ENCODE data around the gene ERCC3.

ERCC3 gene

DNA sequence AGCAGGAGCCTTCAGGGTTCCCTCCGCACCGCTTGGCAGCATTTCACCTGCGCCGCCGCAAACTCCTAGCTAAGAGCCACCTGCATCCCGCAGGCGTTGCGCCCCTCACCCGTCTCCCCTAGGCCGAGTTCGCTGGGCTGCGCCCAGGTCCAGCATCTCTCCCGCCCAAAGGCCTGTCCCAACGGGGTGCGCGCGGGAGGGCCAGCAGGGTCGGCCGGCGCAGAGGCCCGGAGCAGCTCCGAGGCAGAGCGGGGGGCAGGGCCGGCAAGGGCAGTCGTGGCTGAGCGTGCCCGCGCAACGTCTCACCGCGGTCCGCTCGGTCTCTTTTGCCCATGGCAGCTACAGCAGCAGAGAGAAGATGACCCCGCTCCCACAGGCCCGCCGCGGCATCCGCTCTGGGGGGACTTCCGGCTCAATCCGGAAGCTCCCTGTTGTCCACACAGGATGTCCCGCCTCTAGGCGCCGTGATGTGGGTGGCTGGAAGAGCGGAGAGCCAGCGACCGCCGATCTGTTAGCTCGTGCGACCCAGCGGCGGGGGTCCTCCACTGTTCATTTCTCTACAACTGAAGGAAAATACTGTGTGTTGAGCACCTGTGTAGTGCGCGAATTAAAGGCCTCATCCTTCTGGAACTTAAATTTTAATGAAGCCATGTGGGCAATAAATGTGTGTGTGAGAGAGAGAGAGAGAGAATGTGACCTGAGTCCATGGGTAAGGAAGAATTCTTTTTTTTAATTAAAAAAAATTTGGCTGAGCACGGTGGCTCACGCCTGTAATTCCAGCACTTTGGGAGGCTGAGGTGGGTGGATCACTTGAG, at the start of gene ERCC3:
ERCC3 (minus strand) TSS at position 397 of the 815 bp plus-strand sequence; CDS start at position 334, 63 bp downstream.
- Mint-ChIP-seq H3K4me1 (ENCODE audit: low read depth) (peaks cover 28% of the 10 kb centered on the region), H3K36me3 (ENCODE audit: low read depth) (peaks cover 53% of the 10 kb centered on the region), H3K27me3 (no peaks in the 10 kb centered on the region), H3K9me3 (no peaks in the 10 kb centered on the region), H3K4me3 (peak within 1 kb of the TSS; percentile 79), H3K27ac (peak within 1 kb of the TSS; percentile 96)
- intact Hi-C loops (cut with micrococcal nuclease) = no loop called here

DNA sequence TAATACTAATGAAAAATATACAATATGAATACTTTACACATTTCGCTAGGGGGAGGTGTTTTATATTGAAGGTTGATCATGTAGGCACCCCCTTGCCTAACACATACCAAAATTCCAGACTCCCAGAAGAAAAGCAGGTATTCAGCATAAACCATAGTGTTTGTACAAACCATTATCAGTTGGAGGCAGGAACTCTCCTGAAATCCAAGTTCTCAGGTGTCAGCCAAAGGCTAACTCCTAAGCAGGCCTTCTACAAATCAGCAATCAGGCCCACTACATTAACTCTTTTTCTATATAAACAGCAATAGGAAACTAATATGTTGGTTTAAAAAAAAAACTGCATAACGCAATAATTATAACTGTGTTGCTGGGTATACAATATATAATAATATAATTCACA, 49.3 kb upstream of the ERCC3 start:
- no peak overlapping the region for H3K27ac Mint-ChIP-seq
- peaks cover 40% of the 10 kb centered on the region for H3K4me1 Mint-ChIP-seq (ENCODE audit: low read depth)
- H3K9me3 Mint-ChIP-seq = no peaks in the 10 kb centered on the region
- H3K36me3 Mint-ChIP-seq (ENCODE audit: low read depth) = peaks cover 31% of the 10 kb centered on the region
- no peak overlapping the region for H3K4me3 Mint-ChIP-seq
- no peaks in the 10 kb centered on the region for H3K27me3 Mint-ChIP-seq
- intact Hi-C loops (cut with micrococcal nuclease) = no loop called here

DNA sequence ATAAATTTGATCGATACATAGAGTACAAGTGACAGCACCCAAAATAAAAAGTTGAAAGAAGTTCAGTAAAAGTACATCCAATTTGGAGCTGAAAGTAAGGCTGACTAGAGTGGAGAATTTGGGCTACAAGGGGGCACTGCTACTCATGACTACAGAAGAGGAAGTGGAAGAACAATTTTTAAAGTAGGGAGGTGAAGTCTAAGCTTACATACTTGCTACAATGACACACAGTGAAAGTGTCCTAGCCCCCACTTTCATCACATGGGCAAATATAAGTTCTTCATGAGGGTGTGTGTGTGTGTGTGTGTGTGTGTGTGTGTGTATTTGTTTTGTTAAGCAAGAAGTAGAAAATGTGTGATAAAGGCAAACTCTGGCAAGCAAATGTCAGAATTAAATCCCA, 48.2 kb upstream of the ERCC3 start:
- H3K27ac Mint-ChIP-seq = no peak overlapping the region
- peaks cover 30% of the 10 kb centered on the region for H3K4me1 Mint-ChIP-seq (ENCODE audit: low read depth)
- no peak overlapping the region for H3K4me3 Mint-ChIP-seq
- intact Hi-C loops (cut with micrococcal nuclease) = no loop called here
- H3K27me3 Mint-ChIP-seq = no peaks in the 10 kb centered on the region
- H3K9me3 Mint-ChIP-seq = no peaks in the 10 kb centered on the region
- peaks cover 43% of the 10 kb centered on the region for H3K36me3 Mint-ChIP-seq (ENCODE audit: low read depth)

DNA sequence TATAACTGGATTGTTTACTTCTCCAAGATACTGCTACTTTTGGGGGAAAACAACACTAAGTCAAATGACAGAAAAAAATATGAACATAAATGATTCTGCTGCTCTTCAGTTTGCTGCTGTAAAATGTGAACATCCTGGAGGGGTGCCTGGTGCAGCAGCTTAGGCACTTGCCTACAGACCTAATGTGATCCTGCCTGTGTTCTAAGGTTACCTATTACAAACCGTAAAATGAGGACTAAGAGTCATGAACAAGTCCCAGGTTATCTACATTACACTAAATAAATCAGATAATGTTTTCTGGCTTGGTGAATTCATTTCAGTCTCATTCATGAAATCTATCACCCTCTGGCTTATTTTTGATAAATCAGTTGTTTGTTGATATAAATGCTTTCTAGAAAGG, 38.4 kb upstream of the ERCC3 start:
- Mint-ChIP-seq H3K27ac (no peak overlapping the region), H3K4me1 (ENCODE audit: low read depth) (no peaks in the 10 kb centered on the region), H3K9me3 (no peaks in the 10 kb centered on the region), H3K36me3 (ENCODE audit: low read depth) (peaks cover 88% of the 10 kb centered on the region), H3K27me3 (no peaks in the 10 kb centered on the region), H3K4me3 (no peak overlapping the region)
- intact Hi-C loops (cut with micrococcal nuclease) = no loop called here

DNA sequence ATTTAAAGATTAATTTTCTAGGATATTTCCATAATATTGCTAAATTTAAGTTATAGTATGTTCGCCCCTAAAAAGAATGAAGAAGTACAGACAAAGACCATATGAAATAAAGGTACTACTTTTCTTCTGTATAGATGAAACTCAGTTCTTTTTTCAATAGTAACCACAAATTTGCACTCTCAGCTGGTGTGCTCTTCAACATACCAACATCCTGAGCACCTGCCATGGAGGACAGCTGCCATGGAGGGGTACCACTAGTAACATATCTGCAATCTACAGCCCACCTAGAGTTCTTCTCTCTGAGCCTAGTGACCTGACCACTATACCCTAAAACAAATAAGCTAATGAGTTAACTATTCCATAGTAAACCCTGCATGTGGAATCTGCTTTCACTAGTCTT, 36.8 kb upstream of the ERCC3 start:
- Mint-ChIP-seq H3K27ac (no peak overlapping the region), H3K4me3 (no peak overlapping the region), H3K9me3 (no peaks in the 10 kb centered on the region), H3K36me3 (ENCODE audit: low read depth) (peaks cover 89% of the 10 kb centered on the region), H3K4me1 (ENCODE audit: low read depth) (no peaks in the 10 kb centered on the region), H3K27me3 (no peaks in the 10 kb centered on the region)
- intact Hi-C loops (cut with micrococcal nuclease) = no loop called here

DNA sequence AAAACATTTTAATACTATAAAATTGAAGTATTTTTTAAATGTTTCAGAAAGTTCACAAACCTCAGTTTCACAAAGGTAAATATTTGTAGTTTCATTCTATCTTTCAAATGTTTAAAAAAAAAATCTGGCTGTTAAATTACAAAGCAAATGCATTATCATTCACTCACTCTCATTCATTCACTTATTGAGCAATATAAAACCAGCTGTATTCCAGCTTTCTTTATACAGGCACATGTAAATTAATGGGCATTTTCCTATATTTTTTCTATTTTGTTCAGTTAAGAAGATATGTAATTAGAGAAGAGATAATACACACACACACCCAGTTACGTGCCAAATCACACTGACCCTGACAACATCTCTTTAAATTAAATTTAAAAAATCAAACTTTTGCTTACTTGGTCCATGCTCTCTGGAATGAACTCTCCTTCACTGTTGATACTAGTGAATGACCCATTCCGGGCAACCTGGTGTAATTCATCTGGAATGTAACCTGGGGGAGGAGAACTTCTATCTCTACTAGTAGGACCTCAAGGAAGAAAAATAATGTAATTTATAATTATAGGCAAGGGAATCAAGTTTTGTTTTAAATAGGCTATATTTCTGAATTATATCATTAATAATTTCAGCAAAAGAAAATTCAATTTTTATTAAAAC, 32.5 kb upstream of the ERCC3 start:
- Mint-ChIP-seq H3K4me3 (no peak overlapping the region), H3K4me1 (ENCODE audit: low read depth) (no peaks in the 10 kb centered on the region), H3K27ac (no peak overlapping the region), H3K36me3 (ENCODE audit: low read depth) (peaks cover 86% of the 10 kb centered on the region), H3K27me3 (no peaks in the 10 kb centered on the region), H3K9me3 (no peaks in the 10 kb centered on the region)
- intact Hi-C loops (cut with micrococcal nuclease) = no loop called here

DNA sequence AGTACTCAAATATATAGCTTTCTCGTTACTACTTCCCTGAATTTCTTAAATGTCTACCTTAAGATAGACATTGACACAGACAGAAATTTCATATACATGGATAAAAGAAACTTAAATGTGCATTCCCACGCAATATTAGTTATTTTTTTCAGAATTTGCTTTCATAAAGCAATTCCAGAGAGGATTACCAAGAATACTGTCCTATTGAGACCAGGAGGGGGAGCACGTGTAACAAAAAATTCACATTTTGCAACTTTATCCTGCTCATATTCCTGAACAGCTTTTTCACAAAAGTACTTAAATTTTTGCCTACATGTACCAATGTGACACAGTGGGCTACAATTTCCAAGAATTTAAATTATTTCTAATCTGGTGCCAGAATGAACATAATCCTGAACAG, 30.7 kb upstream of the ERCC3 start:
- H3K4me3 Mint-ChIP-seq = no peak overlapping the region
- peaks cover 91% of the 10 kb centered on the region for H3K36me3 Mint-ChIP-seq (ENCODE audit: low read depth)
- H3K4me1 Mint-ChIP-seq (ENCODE audit: low read depth) = no peaks in the 10 kb centered on the region
- intact Hi-C loops (cut with micrococcal nuclease) = loop anchor here (2.0 kb wide), 1 partner anchor 154 kb away; no protein-coding TSS in a partner anchor
- H3K27me3 Mint-ChIP-seq = no peaks in the 10 kb centered on the region
- peaks cover 10% of the 10 kb centered on the region for H3K9me3 Mint-ChIP-seq
- no peak overlapping the region for H3K27ac Mint-ChIP-seq

DNA sequence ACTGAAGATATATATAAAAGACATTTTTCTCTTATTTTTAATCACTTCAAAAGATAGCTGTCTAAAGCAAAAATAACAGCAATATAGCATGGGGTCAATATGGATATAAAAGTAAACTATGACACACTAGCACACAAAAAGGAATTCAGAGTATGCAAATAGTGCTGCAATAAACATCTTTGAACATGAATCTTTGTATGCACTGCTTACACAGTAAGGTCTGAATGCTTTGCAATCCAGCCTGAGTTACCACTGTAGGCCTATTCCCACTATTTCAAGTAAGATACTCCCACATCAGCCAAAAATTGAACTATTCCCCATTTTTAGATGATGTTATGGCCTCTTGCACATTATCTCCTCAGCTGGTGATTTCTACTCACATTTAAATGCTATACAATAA, 27.4 kb upstream of the ERCC3 start:
- intact Hi-C loops (cut with micrococcal nuclease) = no loop called here
- Mint-ChIP-seq H3K36me3 (ENCODE audit: low read depth) (peaks cover 88% of the 10 kb centered on the region), H3K27me3 (no peaks in the 10 kb centered on the region), H3K4me3 (no peak overlapping the region), H3K27ac (no peak overlapping the region), H3K9me3 (peaks cover 10% of the 10 kb centered on the region), H3K4me1 (ENCODE audit: low read depth) (no peaks in the 10 kb centered on the region)

DNA sequence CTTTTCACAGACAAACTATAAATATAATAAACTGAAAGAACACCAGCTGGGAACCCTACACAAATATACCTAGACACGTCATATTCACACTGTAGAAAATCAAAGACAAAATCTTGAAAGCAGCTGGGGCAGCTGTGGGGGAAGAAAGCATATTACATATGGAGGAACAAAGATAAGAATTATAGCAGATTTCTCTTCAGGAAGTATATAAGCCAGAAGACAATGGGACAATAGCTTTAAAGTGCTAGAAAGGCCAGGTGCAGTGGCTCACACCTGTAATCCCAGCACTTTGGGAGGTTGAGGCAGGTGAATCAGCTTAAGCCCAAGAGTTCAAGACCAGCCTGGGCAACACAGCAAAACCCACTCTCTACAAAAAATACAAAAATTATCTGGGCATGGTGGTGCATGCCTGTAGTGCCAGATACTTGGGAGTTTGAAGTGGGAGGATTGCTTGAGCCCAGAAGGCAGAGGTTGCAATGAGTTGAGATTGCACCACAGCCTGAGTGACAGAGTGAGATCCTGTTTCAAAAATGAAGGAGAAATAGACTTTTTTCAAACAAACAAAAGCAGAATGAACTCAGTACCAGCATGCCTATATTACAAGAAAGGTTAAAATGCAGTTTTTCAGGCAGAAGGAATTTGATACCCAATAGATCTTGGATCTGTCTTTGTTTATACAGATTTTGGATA, 26.8 kb upstream of the ERCC3 start:
- intact Hi-C loops (cut with micrococcal nuclease) = no loop called here
- H3K4me1 Mint-ChIP-seq (ENCODE audit: low read depth) = no peaks in the 10 kb centered on the region
- no peaks in the 10 kb centered on the region for H3K27me3 Mint-ChIP-seq
- no peak overlapping the region for H3K4me3 Mint-ChIP-seq
- peaks cover 88% of the 10 kb centered on the region for H3K36me3 Mint-ChIP-seq (ENCODE audit: low read depth)
- peaks cover 10% of the 10 kb centered on the region for H3K9me3 Mint-ChIP-seq
- peak overlapping the region; percentile 1 for H3K27ac Mint-ChIP-seq

DNA sequence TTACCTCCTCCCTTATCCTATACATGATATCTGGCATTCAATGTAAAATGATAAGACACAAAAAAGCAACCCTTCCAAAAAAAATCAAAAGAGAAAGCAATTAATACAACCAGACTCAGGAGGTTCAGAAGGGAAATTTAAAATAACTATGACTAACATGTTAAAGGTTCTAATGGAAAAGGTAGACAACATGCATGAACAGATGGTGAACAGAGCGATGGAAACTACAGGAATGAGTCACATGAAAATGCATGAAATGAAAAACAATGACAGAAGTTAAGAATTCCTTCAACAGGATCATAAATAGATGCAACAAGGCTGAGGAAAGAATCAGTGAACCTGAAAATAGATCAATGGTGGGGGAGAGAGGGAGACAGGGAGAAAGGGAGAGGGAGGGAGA, 26.1 kb upstream of the ERCC3 start:
- intact Hi-C loops (cut with micrococcal nuclease) = no loop called here
- Mint-ChIP-seq H3K36me3 (ENCODE audit: low read depth) (peaks cover 88% of the 10 kb centered on the region), H3K4me3 (no peak overlapping the region), H3K27me3 (no peaks in the 10 kb centered on the region), H3K27ac (peak overlapping the region; percentile 1), H3K9me3 (peaks cover 10% of the 10 kb centered on the region), H3K4me1 (ENCODE audit: low read depth) (no peaks in the 10 kb centered on the region)

DNA sequence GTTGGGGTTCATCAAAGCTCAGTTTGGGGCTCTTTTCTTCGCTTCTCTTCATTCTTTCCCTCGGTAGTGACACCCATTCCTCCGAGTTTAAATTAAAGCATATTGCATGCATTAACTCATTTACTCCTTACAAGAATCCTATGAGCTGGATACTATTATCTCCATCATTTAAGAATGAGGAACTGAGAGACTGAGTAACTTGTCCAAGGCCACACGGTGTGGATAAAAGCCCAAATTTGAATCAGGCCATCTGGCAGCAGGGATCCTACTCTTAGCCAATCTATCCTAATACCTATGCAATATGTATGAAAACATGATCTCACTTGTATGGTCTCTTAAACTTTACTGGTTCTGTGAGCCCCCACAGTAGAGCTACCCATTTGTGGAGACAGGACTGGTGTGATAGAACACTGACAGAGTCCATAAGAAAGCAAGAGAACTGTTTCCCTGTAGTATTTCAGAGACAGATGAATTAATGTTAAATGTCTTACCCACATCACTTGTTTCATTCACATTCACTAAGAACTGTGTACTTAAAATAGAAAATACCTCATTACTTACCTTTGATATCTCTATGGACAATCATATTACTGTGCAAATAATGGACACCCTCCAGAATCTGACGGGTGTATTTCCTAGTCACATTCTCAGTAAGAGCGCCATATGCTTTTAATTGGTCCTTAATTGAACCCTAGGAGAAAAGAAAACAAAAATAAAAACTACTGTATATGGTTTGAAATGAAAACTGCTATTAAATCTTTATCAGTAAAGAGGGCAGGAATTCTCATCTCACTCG, 20.4 kb upstream of the ERCC3 start:
- Mint-ChIP-seq H3K4me1 (ENCODE audit: low read depth) (peaks cover 8% of the 10 kb centered on the region), H3K27ac (no peak overlapping the region), H3K4me3 (no peak overlapping the region), H3K27me3 (no peaks in the 10 kb centered on the region), H3K9me3 (no peaks in the 10 kb centered on the region), H3K36me3 (ENCODE audit: low read depth) (peaks cover 93% of the 10 kb centered on the region)
- intact Hi-C loops (cut with micrococcal nuclease) = no loop called here

DNA sequence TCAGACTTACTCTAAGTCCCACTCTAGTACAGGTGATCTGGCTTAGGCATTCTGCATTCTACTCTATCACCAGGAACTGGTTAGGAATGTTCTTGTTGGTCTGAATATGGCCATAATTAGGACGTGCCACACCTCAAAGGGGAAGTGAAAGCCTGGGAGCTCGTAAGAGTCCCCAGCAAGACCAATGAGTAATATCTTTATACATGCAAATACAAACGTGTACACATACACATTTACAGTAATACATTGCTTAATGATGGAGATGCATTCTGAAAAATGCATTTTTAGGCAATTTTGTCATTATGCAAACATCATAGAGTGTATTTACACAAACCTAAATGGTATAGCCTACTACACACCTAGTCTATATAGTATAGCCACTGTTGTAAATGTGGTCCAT, 19.5 kb upstream of the ERCC3 start:
- H3K9me3 Mint-ChIP-seq = no peaks in the 10 kb centered on the region
- H3K27ac Mint-ChIP-seq = no peak overlapping the region
- intact Hi-C loops (cut with micrococcal nuclease) = no loop called here
- H3K27me3 Mint-ChIP-seq = no peaks in the 10 kb centered on the region
- H3K4me3 Mint-ChIP-seq = no peak overlapping the region
- H3K4me1 Mint-ChIP-seq (ENCODE audit: low read depth) = peaks cover 8% of the 10 kb centered on the region
- H3K36me3 Mint-ChIP-seq (ENCODE audit: low read depth) = peaks cover 93% of the 10 kb centered on the region

DNA sequence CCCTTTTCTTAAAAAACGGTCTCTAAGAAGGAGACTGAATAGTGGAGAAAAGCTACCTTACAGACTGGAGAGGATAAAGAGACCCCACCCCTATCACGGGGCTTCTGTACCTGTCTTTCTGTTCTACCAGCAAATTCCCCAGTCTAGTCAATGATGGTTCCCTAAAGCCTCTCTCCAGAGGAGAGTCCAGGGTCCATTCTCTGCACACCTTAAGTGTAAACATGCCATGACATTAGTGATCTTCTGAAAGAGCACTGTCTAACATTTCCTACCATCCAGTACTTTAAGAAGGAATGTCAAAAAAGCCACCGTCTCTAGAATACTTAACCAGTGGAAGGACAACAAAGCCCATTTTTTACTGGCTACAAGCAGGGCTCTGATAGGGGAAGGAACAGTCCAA, 17.0 kb upstream of the ERCC3 start:
- Mint-ChIP-seq H3K9me3 (no peaks in the 10 kb centered on the region), H3K4me1 (ENCODE audit: low read depth) (peaks cover 8% of the 10 kb centered on the region), H3K36me3 (ENCODE audit: low read depth) (peaks cover 91% of the 10 kb centered on the region), H3K4me3 (no peak overlapping the region), H3K27ac (no peak overlapping the region), H3K27me3 (no peaks in the 10 kb centered on the region)
- intact Hi-C loops (cut with micrococcal nuclease) = no loop called here
